ENCODE results near the gene TMEM14B.
"Not testable (repeated sequence)": the region's sequence is repeated elsewhere in the genome, so short reads cannot be mapped to it uniquely, and the experiment has no call there.

The TMEM14B gene

DNA sequence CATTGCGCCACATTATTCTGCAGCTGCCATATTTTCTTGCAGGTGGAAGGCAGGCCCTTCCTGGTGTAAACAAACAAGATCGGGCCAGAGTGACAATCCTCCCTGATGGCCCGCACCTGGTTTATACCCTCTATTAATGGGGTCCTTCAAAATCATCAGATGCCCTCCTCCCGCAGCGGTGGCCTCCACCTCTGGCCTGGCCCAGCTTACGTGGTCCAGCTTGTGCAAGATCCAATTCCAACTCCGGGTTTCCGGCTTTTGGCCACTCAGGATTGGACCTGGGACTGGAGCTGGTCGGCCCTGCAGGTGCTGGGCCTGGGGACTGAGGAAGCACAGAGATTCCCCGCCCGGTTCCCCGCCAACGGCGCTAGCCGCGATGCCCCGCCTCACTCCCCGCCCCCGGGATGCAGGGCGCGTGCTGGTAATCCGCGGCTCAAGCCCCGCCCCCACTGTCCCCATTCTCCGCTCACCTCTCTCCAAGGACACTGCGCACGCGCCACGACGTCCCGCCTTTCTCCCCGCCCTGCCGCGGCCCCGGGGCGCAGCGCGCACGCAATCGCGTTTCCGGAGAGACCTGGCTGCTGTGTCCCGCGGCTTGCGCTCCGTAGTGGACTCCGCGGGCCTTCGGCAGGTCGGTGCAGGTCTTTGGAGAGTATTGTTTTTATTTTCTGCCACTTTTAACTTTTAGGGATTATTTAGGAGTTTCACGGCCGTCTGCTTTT is at the start of gene TMEM14B:
Gene TMEM14B (plus strand): TSS at position 555 of the 722 bp plus-strand sequence. CDS start 1,441 bp downstream, outside the sequence.
- peak; percentile 87 for DNase-seq

DNA sequence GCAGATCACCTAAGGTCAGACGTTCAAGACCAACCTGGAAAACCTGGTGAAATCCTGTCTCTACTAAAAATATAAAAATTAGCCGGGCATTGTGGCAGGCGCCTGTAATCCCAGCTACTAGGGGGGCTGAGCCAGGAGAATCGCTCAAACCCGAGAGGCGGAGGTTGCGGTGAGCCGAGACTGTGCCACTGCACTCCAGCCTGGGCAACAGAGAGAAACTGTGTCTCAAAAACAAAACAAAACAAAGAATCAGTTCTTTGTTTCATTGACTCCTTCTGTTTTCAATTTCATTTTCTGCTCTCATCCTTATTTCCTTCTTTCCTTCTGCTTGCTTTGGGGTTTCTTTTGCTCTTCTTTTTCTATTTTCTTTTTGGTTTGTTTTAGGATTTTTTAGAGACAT is 33.6 kb upstream of the TMEM14B start:
- DNase-seq, result no peak

DNA sequence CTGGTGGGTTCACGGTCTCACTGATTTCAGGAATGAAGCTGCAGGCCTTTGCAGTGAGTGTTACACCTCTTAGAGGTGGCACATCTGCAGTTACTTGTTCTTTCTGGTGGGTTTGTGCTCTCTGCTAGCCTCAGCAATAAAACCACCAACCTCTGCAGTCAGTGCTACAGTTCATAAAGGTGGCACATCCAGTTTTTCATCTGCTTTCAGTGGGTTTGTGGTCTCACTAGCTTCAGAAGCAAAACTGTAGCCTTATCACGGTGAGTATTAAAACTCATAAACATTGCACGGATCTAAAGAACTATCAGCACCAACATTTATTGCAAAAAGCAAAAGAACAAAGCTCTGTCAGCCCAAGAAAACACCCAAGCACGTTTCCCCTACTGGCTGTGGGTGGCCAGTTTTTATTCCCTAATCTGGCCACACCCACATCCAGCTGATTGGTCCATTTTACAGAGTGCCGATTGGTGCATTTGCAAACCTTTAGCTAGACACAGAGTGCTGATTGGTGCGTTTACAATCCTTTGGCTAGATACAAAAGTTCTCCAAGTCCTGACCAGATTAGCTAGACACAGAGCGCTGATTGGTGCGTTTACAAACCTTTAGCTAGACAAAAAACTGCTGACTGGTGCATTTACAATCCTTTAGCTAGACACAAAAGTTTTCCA is 28.2 kb upstream of the TMEM14B start:
- no peak for DNase-seq

DNA sequence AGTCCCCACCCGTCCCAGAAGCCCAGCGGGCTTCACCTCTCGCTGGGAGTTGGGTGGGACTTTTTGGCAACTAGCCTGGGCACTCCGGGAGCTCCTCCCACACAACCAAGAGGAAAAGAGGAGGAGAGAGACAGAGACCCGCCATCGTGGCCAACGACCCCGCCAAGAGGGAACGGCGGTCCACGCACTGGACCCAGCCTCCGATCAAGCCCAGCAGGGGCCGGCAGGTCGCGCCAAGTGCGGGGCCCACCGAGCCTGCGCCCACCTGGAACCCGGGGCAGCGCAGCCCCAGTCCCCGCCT is 27.7 kb upstream of the TMEM14B start:
- no peak for DNase-seq

DNA sequence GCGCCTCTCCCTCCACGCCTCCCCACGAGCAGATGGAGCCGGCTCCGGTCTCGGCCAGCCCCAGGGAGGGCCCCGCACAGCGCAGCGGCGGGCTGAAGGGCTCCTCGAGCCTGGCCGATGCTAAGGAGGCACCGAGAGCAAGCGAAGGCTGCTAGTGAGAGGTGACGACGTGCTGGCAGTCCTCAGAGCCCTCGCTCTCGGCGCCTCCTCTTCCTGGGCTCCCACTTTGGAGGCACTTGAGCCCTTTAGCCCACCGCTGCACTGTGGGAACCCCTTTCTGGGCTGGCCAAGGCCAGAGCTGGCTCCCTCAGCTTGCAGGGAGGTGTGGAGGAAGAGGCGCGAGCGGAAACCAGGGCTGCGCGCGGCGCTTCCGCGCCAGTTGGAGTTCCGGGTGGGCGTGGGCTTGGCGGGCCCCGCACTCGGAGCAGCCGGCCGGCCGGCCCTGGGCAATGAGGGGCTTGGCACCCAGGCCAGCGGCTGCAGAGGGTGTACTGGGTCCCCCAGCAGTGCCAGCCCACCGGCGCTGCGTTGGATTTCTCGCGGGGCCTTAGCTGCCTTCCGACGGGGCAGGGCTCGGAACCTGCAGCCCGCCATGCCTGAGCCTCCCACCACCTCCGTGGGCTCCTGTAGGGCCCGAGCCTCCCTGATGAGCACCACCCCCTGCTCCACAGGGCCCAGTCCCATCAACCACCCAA is 27.2 kb upstream of the TMEM14B start:
- DNase-seq, result no peak

DNA sequence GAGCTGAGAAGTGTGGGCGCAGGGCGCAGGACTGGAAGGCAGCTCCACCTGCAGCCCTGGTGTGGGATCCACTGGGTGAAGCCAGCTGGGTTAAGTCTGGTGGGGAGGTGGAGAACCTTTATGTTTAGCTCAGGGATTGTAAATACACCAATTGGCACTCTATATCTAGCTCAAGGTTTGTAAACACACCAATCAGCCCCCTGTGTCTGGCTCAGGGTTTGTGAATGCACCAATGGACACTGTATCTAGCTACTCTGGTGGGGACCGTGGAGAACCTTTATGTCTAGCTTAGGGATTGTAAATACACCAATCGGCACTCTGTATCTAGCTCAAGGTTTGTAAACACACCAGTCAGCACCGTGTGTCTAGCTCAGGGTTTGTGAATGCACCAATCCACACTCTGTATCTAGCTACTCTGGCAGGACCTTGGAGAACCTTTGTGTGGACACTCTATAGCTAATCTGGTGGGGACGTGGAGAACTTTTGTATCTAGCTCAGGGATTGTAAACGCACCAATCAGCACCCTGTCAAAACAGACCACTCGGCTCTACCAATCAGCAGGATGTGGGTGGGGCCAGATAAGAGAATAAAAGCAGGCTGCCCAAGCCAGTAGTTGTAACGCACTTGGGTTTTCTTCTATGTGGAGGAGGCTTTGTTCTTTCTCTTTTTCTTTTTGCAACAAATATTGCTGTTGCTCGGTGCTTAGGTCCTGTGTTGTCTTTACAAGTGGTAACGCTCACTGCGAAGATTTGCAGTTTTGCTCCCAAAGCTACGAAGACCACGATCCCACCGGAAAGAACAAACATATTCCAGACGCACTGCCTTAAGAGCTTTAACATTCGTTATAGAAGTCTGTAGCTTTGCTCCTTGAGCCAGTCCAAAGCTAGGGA is 26.4 kb upstream of the TMEM14B start:
- DNase-seq, result not testable (repeated sequence)

DNA sequence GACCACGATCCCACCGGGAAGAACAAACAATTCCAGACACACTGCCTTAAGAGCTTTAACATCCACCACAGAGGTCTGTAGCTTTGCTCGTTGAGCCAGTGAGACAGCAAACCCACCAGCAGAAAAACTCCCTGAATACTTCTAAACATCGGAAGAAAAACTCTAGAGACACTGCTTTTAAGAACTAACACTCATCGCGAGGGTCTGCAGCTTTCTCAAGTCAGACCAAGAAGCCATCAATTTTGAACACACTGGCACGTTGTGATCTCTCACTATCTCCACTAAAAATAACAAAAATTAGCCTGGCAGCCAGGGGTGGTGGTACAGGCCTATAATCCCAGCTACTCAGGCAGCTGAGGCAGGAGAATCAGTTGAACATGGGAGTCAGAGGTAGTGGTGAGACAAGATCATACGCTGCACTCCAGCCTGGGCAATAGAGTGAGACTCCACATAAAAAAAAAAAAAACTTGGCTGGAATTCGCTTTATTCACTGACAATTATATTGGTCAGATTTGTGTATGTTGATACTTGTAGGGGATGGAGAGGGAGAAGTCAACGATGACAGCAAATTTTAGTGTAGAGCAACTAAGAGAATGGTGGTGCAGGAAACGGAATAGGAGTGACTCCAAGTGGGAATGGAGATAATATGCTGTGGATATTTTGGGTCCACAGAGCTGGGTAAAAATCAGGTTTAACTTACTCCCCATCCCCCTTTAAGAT is 25.6 kb upstream of the TMEM14B start:
- DNase-seq, result no peak

DNA sequence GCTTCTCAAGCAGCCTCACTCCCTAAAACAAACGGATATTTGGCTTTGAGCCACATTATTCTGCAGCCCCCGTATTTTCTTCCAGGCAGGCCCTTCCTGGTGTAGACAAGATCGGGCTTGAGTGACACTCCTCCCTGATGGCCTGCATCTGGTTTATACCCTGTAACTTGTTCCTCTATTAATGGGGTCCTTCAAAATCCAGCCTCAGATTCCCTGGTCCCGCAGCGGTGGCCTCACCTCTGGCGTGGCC is 25.1 kb upstream of the TMEM14B start:
- no peak for DNase-seq

DNA sequence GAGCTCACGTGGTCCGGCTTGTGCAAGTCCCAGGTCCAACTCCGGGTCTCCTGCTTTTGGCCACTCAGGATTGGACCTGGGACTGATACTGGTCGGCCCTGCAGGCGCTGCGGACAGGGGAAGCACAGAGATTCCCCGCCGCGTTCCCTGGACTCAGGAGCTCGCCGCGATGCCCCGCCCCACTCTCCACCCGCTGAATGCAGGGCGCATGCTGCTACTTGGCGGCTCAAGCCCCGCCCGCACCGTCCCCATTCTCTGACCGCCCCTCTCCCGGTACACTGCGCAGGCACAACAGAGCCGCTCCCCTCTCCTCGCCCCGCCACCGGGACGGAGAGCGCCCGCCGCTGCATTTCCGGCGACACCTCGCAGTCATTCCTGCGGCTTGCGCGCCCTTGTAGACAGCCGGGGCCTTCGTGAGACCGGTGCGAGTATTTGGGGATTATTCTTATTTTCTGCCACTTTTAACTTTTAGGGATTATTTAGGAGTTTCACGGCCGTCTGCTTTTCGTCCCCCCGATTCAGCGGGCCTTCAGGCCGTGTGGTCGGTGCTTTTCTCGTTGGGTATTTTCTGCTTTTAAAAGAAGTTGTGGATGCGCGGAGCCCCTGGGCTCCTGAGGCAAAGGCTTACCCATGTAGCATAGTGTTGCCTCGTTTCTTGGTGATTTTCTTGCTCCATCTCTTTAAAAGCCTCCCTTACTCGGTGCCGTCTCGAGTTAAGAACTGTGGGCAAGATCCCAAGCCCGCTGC is 24.6 kb upstream of the TMEM14B start, which contains the start of gene TMEM14C:
Gene TMEM14C (plus strand): TSS at position 251 of the 747 bp plus-strand sequence. CDS start 1,544 bp downstream, outside the sequence.
- DNase-seq, result peak; percentile 85

DNA sequence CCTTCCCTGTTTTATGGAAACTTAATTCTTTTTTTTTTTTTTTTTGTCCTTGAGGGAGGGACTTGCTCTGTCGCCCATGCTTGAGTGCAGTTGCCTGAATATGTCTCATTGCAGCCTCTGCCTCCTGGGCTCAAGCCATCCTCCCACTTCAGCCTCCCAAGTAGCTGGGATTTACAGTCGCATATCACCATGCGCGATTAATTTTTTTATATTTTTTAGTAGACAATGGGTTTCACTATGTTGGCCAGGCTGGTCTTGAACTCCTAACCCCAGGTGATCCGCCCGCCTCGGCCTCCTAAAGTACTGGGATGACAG is 24.1 kb upstream of the TMEM14B start:
- DNase-seq, result no peak

DNA sequence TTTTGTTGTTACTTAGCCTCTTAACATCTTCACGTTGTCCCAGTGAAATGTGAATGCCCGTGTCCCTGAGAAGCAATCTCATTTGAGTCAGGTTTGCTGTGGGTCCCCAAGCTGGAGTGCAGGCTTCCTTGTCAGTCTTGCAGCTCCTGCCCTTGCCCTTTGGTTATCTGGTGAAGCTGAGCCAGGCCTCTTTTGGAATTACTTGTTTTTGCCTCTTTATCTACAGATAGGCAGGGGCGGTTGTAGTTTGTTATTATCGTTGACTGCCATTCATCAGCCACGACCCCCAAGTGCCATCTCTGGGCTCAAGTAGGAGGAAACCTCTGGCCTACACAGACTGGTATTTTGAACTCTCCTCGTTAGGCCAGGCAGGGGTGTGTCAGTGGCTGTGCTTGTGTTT is 22.6 kb upstream of the TMEM14B start:
- no peak for DNase-seq

DNA sequence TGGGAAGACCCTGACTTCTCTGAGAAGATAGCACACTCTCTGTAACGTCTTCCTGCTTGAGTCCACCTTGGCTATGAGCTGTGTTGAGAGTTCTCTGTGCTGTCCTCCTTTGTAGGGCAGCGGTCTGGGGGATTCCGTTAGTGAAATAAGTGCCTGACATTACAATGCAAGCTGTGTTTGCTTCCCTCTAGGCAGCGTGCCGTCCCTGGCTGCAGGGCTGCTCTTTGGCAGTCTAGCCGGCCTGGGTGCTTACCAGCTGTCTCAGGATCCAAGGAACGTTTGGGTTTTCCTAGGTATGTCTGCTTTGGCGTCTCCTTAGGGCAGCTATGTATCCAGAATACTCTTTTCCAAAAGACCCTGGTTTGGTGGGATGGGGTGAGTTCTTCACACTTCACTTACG is 21.9 kb upstream of the TMEM14B start:
- no peak for DNase-seq

DNA sequence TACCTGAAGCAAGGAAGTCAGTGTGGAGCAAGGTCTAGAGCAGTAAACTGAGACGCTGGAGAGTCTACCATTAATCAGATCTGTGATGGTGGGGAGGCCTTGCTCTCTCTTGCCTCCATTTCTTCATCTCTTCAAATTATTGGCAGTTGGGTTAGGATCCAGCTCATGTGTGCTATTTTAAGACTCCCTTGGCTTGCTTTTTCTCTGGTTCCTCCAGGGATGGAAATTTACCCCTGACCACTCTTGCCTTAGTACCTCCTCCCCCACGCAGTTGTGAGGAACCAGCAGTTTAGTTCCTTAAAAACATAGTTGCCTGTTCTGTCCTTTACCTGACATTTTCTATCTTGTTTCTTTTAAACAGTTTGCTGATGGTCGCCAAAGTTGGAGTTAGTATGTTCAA is 17.4 kb upstream of the TMEM14B start:
- no peak for DNase-seq

DNA sequence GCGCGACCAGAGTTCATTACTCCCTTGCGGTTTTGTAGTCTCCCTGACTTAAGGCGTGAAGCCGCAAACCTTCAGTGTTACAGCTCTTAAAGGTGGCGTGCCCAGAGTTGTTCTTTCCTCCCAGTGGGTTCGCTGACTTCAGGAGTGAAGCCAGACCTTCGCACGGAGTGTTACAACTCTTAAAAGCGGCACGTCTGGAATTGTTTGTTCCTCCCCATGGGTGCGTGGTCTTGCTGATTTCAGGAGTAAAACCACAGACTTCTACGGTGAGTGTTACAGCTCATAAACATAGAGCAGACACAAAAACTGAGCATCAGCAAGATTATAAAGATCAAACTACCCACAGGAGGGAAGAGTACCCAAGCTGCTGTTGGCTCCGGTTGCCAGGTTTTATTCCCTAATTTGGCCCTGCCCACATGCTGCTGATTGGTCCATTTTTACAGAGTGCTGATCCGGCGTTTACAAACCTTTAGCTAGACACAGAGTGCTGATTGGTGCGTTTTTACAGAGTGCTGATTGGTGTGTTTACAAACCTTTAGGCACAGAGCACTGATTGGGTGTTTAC is 14.4 kb upstream of the TMEM14B start:
- DNase-seq, result no peak

DNA sequence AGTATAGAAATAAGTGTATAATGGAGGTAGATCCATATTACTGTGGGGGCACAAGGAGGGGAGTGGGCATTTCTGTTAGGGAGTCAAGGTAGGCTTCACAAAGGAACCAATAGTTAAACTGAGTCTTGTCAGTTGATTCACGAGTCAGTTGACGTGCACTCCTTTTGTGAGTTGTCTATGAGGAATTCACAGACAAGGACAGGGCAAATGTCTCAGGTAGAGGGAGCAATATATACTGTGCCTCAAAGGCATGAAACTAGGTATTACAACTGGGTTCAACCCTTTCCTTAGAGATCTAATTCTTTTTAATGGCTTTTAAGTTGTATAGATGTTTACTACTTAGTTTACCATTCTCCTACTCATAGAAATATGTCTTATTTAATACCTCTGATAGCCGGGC is 13.7 kb upstream of the TMEM14B start:
- DNase-seq, result no peak

DNA sequence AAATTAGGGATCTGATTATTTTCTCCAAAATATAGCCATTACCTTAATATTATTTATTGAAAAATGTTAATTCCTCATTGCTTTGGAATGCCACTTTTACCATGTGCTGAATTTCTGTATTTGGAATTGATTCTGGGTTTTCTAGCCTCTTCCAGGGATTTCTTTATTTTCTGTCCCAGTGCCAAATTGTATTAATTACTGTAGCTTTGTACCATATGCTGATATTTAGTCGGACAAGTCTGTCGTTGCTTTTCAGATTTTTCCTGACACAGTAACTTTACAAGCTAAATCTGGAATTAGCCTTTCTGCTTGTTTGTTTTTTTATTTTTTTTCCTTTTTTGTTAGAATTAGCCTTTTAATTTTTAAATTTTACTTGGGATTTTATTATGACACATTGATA is 10.9 kb upstream of the TMEM14B start:
- no peak for DNase-seq

DNA sequence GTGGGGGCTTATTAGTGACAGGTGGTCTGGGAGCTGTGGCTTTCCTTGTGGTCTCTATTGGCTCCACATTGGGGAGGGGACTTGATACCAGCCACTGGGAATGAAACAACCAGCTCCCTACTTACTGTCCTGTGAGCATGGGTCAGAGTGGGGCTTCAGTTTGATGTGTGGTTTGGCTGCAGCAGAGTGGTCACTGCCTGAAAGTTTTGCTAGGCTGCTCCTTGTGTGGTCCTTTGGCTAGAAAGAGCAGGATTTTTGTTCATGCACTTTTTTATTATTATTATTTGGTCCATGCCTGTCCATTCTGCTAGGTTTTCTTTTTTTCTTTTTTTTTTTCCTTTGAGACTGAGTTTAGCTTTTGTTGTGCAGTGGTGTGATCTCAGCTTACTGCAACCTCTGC is 7.5 kb upstream of the TMEM14B start:
- DNase-seq, result no peak

DNA sequence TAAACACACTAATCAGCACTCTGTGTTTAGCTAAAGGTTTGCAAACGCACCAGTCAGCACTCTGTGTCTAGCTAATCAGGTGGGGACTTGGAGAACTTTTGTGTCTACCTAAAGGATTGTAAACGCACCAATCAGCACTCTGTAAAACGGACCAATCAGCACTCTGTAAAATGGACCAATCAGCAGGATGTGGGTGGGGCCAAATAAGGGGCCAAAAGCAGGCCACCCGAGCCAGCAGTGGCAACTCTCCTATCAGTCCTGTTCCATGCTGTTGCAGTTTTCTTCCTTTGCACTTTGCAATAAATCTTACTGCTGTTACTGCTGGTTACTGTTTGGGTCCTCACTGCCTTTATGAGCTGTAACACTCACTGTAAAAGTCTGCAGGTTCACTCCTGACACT is 6.0 kb upstream of the TMEM14B start:
- DNase-seq, result not testable (repeated sequence)

DNA sequence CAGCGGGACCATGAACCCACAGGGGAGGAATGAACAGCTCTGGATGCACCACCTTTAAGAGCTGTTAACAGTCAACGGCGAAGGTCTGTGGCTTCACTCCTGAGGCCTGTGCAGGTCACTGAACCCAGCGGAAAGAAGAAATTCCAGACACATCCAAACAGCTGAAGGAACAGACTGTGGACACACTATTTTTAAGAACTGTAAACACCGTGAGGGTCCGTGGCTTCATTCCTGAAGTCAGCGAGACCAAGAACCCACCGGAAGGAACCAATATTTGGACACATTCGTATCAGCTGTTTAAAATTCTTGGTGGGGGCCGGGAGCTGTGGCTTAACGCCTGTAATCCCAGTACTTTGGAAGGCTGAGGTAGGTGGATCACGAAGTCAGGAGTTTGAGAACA is 5.4 kb upstream of the TMEM14B start:
- DNase-seq, result no peak

DNA sequence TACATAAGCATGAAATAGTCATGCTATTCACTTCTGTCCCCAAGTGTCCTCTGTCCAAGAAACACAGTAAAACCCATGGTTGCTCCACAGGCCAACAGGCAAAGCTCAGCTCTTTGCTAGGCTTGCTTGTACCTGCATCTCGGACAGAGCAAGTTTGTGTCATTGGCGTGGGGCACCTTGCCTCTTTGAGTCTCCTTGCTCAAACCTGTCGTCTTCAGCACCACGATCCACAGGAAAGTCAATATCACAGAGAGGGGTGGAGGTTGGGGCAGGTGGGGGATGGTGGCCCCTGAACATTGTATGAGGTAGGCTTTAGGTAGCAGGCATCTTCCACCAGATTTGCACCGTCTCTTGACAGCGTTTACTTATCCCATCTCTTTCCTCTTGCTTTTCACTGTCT is 4.1 kb upstream of the TMEM14B start:
- DNase-seq, result no peak

DNA sequence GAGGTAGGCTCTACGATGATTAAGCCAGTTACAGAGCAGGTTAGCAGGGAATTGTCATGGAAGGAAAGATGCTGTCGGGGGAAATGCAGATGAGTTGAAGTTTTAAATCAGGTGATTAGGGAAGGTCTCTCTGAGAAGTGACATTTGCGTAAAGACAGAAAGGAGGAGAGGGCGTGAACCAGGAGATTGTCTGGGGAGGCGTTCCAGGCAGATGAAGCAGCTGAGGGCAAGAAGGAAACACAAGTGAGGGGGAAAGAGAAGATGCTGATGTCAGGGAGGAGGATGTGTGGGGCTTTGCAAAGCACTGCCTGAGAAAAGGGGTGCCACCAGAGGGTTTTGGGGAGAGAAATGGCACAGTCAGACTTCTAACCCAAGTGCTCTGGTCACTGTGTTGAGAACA is 2.5 kb upstream of the TMEM14B start:
- DNase-seq, result no peak

DNA sequence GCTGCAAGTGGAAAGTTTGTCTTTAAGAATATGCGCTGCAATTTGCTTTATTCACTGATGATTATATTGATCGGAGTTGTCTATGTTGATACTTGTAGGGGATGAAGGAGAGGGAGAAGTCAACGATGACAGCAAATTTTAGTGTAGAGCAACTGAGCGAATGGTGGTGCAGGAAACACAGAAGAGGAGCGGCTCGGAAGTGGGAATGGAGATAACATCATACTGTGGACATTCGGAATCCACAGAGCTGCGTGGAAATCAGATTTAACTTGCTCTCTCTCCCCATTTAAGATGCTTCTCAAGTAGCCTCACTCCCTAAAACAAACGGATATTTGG is 722 bp upstream of the TMEM14B start:
- no peak for DNase-seq
